ENCODE data around the gene RBM18.

DNA sequence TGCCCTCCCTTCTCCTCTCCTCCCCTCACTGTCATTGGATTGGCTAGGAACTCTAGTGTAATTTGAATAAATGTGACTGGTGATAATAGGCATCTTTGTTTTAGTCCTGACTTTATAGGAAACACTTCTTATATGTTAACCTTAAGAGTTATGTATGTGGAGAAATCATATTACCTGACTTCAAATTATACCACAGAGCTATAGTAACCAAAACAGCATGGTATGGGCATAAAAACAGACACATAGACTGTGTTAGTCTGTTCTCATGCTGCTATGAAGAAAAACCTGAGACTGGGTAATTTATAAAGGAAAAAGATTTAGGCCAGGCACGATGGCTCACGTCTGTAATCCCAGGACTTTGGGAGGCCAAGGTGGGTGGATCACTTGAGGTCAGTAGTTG is 9.4 kb upstream of the RBM18 start:
- TF ChIP-seq EZH2phosphoT487 (IDR thresholded peaks at IDR 0.05; ENCODE audit: low read depth), result no peak
- TF ChIP-seq, protein P1, sequence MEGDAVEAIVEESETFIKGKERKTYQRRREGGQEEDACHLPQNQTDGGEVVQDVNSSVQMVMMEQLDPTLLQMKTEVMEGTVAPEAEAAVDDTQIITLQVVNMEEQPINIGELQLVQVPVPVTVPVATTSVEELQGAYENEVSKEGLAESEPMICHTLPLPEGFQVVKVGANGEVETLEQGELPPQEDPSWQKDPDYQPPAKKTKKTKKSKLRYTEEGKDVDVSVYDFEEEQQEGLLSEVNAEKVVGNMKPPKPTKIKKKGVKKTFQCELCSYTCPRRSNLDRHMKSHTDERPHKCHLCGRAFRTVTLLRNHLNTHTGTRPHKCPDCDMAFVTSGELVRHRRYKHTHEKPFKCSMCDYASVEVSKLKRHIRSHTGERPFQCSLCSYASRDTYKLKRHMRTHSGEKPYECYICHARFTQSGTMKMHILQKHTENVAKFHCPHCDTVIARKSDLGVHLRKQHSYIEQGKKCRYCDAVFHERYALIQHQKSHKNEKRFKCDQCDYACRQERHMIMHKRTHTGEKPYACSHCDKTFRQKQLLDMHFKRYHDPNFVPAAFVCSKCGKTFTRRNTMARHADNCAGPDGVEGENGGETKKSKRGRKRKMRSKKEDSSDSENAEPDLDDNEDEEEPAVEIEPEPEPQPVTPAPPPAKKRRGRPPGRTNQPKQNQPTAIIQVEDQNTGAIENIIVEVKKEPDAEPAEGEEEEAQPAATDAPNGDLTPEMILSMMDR (IDR thresholded peaks at IDR 0.05; ENCODE audit: low read depth, low read length), result no peak

All from OCI-LY3 (cell line).